Measurements from ENCODE around the gene DNAJA4.

The DNAJA4 gene

DNA sequence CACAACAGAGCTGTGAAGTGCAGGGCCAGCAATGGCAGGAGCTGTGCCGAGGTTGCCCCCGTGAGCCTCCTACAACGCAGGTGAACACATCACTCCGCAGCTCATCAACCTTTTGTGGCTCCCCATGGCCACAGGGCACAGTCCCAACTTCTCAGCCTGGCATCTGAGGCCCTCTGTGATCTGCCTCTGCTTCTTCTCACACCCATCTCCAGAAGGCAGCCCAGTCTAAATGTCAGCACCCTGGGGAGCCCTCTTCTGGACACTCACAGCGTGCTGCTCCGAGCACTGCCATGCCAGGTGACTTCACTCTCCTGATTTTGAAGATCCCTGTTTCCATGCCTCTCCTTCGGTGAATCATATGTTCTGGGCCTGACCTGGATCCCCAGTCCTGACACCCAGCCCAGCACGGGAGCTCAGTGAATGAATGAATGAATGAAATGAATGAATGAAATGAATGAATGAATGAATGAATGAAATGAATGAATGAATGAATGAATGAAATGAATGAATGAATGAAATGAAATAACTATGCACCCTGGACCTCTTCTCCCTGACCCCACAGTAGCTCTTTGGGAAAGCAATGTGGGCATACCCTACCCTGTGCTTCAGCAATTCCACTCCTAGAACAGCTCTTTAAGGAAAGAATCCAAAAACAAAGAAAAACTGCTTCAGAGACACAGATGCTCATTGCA, 52.9 kb downstream of the DNAJA4 start:
- DNase-seq: peak; percentile 8

GRCh38 chr15:78319588-78319987, 55.2 kb downstream of the DNAJA4 start:
- DNase-seq: no peak

DNA sequence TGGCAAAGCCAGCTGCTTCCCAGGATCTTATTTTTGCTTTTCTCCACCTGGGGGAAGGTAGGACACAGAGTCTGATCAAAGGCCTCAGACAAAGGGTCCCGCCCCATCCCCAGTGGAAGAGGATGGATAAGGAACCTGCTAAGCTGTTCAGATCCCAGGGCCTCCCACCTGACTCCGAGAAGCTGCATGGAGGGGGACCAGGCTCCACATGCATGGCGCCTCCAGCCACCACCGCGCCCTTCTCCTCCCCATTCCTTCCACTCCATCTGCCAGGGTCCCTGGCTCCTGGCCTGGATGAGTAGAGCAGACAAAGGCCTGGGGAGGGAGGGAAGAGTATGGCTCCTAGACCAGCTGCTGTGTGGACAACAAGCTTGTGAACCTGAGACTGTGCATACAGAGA, 55.8 kb downstream of the DNAJA4 start:
- DNase-seq: no peak

DNA sequence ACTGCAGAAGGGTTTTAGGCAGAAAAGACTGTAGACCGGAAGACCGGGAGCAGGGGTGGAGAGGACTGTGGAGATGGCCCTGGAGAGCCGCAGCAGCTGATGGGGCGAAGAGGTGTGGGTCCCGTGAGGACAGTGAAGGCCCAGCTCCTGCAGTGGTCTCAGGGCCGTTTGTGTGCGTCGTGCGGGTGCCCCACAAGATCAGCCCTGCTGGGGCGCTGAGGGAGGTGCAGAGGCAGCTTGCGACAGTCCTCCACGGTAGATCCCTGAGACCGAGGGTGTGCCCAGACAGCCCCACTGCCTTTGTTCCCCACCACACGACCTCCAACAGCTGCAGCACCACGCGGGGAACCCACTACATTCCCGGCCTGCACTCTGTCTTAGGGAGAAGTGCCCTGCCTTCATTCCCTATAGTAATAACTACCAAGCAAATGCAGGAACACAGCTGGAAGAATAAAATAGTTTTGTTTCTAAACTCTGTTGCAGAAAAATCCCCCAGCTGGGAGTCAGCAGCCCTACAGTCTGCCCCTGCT, 56.7 kb downstream of the DNAJA4 start:
- DNase-seq: no peak

- DNase-seq: no peak
Observed at GRCh38 chr15:78321786-78322185, 57.4 kb downstream of the DNAJA4 start.

DNA sequence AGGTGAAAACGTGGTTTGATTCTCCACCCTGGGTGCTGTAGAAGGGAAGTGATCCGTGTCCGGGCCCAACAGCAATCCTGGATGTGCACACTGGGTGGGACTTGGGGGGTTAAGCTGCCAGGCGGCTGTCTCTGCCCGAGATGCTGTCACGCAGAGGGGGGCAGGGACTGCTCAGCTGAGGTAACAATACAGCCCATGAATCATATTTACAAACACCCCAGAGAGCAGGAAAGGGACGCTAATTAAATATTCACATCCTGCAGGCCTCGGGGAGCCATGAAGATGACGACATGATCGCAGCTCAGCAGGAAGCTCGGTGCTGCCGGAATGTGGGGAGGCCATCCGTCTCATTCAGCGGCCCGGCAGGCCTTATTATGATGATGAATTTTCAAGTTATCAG, 57.9 kb downstream of the DNAJA4 start:
- DNase-seq: no peak

DNA sequence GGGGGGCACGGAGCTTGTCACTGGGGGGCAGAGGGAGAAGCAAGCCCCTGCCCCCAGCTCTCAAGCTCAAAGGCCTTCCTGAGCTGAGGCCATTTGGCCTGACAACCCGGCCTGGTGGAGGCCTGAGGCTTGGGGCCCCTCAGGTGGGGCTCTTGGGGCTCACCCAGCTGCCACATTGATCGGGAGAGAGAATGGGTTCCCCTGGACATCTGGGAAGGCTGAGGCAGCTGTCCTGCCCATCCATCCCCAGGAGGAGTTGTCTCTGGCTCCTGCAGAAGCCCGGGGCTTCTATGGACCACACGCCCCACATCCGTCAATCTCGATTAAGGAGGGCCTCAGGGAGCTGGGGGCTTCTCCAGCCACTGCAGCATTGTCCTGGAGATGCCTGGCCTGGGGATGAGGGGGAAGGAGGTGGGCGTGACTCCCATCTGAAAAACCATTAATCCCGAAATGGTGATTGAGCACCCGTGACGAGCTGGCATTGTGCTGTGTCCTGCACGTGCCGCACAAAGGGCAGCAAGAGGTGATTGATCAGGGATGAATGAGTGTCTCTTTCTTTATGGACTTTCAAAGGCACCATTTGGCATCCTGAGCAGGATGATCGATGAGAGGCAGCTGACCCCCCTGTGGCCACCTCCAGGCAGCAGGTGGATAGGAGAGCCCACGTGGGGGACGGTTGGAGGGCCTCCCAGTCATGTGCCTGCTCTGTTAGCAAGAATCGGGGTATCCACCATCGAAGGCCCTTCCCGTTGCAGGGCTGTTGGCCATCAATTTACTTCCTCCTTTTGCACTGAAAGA, 58.6 kb downstream of the DNAJA4 start:
- DNase-seq: no peak

GRCh38 chr15:78323693-78324092, 59.3 kb downstream of the DNAJA4 start:
- DNase-seq: no peak

DNA sequence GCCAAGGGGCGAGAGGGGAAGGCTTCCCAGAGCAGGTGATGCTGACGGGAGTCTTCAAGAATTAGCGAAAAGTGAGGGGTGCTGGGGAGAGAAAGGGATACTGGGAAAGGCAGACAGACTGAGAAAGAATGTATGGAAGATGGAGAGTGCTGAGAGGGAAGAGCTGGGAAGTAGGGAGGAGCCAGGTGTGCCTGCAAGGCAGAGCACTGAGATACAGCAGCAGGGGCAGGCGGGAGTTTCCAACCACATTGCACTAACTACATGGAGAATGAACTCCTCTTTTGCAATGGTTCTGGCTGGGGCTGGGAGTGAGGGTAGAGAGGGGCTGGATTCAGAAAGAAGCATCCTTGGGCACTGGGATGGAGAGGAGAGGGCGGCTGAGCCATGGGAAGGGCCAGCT, 59.8 kb downstream of the DNAJA4 start:
- DNase-seq: no peak

GRCh38 chr15:78325092-78325843, 60.9 kb downstream of the DNAJA4 start:
- no peak for DNase-seq

- DNase-seq: no peak
Observed at GRCh38 chr15:78327466-78327865, 63.1 kb downstream of the DNAJA4 start.

- DNase-seq: peak; percentile 16
Observed at GRCh38 chr15:78329625-78330024, 65.3 kb downstream of the DNAJA4 start.
